GM23248 (cell line): Measurements from ENCODE around the gene SLC2A13.

Experiments
- EZH2 ChIP-seq: fragments of 200-600 bp; sonication (generic); IDR thresholded peaks from 2 replicates; pipeline ENCODE4 v1.6.1; 2018; ENCODE audit warnings: antibody characterized with exemption, mild to moderate bottlenecking; ENCODE audit not compliant: insufficient read depth, poor library complexity, severe bottlenecking
- EZH2phosphoT487 ChIP-seq: fragments of 200-600 bp; sonication (generic); IDR thresholded peaks from 2 replicates; pipeline ENCODE4 v1.6.1; 2018; ENCODE audit warnings: antibody characterized with exemption, moderate library complexity, mild to moderate bottlenecking, low read depth; ENCODE audit not compliant: insufficient read depth

GRCh38 chr12:39984670-39985069, 121.2 kb downstream of the SLC2A13 start:
- TF ChIP-seq EZH2phosphoT487 (no peak), EZH2 (no peak)
